HG03432 (cell line): Measurements from ENCODE around the gene WDR12.
"Not testable (repeated sequence)": the region's sequence is repeated elsewhere in the genome, so short reads cannot be mapped to it uniquely, and the experiment has no call there.

Source experiments
- ATAC-seq: cut with Tn5 transposase; IDR thresholded peaks from one replicate; pipeline ENCODE4 v1.9.1; 2021; ENCODE audit warnings: mild to moderate bottlenecking, moderate library complexity; ENCODE audit not compliant: unreplicated experiment

WDR12 gene

DNA sequence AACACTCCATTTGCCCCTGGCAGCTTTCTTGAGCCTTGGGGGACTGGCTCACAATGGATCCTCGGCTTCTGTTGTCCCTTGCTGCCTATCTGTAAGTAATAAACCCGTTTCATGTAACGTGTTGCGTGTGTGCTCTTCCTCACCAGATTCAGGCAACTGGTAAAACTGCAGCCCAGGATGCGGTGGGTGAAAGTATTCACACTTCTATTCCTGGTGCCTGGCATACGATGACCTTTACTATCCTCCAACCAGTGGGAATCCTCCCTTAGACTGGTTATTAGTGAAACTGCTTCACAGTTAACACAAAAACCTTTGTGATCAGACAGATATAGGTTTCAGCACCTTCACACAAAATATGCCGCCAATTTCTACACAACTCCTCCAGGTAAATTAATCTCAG lies 26.3 kb downstream of the WDR12 start:
- ATAC-seq, result no peak

DNA sequence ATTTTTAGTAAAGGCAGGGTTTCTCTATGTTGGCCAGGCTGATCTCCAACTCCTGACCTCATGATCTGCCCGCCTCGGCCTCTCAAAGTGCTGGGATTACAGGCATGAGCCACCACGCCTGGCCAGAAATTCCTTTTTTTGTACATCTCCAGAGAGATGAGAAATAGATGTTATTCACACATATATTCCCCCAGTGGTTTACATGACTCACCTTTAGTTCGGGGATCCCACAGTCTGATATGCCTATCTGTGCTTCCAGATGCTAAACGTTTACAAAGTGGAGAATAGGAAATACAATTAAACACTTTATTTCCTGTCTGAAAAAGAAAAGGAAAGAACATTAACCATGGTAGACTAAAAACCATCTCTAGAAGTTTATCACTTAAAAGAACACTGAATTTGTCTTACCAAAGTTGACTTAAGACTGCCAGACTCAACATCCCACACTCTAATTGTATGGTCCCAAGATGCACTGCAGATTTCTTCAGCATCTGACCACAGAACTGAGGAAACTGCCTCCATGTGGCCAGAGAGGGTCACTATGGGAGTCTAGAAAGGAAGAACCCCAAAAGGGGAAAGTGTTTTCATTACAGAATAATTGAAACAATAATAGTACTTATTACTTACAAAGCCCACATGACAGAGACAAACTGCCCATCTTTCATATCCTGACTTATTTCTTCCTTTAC lies 27.3 kb downstream of the WDR12 start:
- no peak for ATAC-seq

DNA sequence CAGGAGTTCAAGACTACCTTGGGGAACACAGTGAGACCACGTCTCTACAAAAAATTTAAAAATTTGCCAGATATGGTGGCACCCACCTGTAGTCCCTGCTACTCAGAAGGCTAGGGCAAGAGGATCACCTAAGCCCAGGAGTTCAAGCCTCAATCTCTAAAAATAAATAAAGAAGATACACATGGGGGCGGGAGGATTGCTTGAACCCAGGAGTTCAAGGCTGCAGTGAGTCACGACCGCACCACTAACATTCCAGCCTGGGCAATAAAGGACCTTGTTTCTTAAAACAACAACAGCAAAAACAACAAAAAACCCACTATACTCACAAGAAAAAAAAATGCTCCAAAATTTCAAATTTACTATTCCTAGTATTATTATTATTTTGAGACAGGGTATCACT lies 29.9 kb downstream of the WDR12 start:
- no peak for ATAC-seq

DNA sequence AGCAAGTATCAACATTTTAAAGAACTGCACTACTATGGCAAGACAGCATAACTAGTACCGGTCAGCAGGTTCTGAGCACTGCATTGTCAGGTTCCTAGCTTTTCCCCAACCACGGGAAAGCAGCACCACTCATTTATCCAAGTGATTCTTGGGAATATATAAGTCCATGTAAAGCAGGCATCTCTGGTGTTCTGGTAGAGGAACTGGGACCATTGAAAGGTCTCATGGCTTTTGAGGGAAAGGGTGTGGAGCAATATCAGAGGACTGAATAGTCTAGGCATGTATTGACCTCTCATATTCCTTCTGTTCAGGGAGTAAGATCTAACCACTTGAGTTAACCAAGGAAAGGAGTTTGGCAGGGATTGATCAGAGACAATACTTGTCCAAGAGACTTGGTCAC lies 33.8 kb downstream of the WDR12 start:
- no peak for ATAC-seq

DNA sequence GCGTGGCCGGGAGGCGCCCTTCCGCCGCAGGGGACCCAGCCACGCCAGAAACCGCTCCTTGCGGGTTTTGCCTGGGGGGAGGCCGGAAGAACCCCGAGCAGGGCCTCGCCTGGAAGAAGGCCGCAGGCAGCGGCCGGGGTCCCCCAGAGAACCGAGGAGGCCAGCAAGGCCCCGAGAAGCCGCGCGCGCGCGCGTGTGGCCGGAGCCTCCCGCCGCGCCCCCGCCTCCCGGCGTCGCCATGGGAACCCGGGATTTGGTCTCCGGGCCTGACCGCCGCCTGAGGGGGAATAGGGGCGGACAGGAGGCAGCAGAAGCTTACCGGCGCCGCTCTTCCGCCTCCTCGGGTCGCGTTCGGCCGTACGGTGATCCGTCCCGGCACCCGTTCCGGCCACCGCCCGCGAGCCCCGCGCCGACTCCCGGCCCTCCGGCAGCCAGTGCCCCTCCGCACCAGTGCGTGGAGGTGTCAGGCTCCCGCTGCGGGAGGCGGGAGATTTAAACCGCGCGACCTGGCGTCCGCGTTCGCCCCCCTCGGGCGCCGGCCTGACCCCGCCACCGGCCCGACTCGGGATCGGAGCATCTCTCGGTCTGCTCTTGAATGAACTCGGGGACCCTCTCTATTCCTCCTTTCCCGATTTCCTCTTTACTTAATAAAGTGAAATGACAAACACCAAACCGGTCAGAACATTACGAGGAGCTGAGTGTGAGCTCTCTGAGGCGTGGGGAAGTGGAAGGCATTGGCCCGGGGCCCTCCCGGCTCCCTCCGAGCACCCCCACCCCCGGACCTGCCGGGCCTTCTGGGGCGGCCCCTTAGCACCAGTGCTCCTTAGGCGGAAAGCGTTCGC lies 40.0 kb downstream of the WDR12 start, which contains the start of gene ICA1L:
TSS of gene ICA1L (minus strand) at position 467 of the 842 bp plus-strand sequence. CDS start 42,757 bp downstream, outside the sequence.
- peak; percentile 63 for ATAC-seq

DNA sequence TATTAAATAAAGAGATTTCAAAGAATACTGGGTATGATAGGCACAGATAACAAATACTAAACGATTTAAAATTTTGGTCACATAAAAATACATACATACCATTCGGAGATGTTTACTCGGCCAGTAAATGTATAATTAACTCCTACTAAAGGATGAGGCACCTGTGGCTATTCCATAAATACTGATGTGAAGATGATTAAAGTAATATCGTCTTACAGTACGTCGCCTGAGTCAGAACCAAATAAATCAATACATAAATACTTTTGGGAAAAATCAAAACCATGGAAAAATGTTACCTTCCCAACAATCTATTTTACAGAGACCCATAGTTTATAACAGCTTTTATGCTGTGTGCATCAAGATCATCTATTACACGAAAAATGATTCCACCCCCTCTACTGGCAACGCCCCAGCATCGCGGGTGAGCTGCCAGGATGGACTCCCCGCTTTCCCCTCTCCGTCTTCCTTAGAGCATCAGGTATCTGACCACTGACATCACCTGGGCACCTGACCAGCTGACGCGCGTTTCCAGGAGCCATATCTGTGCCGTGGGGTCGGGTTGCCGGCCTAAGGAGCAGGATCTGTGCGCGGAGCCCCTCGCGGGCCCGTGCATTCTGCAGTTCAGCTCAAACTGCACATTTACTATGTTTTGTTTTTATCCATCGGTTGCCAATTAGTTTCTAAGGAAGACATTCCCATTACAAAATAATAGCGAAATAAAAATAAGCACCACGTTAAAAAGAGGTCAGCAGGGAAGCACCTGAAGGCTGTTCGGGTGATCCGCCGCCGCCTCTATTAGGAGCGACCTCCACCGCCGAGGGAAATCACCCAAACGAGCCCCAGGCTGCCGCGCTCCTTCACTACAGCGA lies 40.8 kb downstream of the WDR12 start:
- ATAC-seq, result peak; percentile 86

DNA sequence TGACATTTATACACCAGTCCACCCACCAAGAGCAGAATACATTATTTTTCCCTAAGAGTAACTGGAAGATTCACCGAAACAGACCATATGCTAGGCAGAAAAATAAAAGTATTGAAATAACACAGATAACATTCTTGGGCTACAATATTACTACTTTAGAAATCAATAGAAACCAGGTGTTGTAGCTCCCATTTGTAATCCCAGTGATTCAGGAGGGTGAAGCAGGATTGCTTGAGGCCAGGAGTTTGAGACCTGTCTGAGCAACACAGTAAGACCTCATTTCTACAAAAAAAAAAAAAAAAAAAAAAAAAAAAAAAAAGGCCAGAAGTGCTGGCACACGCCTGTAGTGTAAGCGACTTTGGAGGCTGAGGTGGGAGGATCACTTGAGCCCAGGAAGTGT lies 49.5 kb downstream of the WDR12 start:
- ATAC-seq, result no peak

DNA sequence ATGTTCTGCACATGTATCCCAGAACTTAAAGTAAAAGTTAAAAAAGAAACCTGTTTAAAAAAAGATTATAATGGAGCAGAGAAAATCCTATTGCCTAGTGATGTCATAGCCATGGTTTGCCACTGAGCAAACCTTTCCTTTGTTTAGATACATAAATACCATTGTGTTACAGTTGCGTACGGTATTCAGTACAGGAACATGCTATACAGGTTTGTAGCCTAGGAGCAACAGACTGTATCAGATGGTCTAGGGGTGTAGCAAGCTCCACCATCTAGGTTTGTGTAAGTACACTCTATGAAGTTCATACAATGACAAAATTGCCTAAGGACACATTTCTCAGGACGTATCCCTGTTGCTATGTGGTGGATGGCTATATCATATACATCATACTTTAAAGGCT lies 52.9 kb downstream of the WDR12 start:
- ATAC-seq, result no peak

DNA sequence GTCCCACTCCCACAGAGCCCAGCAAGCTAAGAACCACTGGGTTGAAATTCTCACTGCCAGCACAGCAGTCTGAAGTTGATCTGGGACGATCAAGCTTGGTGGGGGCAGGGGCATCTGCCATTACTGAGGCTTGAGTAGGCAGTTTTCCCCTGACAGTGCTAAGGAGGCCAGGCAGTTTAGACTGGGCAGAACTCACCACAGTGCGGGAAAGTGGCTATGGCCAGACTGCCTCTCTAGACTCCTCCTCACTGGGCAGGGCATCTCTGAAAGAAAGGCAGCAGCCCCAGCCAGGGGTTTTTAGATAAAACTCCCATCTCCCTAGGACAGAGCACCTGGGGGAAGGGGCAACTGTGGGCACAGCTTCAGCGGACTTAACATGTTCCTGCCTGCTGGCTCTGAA lies 62.1 kb downstream of the WDR12 start:
- not testable (repeated sequence) for ATAC-seq

DNA sequence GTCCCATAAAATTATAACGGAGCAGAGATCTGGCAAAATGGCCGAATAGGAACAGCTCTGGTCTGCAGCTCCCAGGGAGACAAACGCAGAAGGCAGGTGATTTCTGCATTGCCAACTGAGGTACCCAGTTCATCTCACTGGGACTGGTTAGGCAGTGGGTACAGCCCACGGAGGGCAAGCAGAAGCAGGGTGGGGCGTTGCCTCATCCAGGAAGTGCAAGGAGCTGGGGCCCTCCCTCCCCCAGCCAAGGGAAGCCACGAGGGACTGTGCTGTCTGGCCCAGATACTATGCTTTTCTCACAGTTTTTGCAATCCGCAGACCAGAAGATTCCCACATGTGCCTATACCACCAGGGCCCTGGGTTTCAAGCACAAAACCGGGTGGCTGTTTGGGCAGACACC lies 62.7 kb downstream of the WDR12 start:
- no peak for ATAC-seq

DNA sequence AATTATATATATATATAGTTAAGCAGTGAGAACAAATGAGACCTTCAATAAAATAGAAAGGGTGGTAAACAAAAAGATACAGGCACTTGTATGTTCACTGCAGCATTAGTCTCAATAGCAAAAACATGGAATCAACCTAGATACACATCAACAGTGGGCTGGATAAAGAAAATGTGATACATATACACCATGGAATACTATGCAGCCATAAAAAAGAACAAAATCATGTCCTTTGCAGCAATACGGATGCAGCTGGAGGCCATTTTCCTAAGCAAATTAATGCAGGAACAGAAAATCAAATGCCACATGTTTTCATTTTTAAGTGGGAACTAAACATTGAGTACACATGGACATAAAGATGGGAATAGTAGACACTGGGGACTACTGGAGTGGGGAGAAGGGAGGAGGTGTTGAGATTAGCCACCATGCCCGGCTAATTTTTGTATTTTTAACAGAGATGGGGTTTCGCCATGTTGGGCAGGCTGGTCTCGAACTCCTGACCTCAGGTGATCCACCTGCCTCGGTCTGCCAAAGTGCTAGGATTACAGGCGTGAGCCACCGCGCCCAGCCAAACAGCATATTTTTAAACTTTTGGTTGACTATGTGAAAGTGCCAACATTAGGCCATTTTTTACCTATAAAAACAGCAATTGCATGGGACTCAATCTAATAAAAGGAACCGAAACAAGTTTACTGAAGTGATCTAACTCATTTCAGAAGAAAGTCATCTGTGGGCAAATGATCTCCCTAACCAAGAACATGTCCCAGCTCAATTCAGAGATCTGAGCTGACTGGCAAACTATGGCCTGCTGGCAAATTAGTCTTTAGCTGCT lies 63.6 kb downstream of the WDR12 start:
- ATAC-seq, result peak; percentile 88

DNA sequence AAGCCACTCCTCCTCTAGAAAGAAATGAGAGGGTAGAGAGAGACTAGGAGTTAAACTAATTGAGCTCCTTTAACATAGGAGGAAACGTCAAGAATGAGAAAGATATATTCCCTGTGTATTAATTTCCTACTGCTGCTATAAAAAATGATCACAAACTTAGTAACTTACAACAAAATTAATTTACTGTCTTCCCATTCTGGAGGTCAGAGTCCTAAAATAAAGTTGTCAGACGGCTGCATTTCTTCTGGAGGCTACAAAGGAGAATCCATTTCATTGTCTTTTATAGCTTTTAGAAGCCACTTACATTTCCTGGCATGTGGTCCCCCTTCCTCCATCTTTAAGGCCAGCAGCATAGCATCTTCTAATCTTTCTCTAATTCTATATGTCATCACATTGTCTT lies 66.8 kb downstream of the WDR12 start:
- no peak for ATAC-seq

DNA sequence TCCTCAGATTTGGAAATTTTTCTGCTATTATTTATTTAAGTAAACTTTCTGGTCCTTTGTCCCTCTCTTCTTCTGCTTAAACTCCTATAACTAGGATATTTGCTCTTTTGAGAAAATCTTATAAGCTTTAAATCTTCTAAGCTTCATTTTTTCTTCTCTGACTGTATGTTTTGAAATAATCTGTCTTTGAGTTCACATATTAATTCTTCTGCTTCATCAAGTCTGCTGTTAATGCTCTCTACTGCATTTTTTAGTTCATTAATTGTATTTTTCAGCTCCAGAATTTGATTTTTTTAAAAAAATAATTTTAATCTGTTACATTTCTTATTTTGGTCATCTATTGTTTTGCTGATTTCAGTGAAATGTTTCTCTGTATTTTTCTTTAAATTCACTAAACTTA lies 68.8 kb downstream of the WDR12 start:
- no peak for ATAC-seq

DNA sequence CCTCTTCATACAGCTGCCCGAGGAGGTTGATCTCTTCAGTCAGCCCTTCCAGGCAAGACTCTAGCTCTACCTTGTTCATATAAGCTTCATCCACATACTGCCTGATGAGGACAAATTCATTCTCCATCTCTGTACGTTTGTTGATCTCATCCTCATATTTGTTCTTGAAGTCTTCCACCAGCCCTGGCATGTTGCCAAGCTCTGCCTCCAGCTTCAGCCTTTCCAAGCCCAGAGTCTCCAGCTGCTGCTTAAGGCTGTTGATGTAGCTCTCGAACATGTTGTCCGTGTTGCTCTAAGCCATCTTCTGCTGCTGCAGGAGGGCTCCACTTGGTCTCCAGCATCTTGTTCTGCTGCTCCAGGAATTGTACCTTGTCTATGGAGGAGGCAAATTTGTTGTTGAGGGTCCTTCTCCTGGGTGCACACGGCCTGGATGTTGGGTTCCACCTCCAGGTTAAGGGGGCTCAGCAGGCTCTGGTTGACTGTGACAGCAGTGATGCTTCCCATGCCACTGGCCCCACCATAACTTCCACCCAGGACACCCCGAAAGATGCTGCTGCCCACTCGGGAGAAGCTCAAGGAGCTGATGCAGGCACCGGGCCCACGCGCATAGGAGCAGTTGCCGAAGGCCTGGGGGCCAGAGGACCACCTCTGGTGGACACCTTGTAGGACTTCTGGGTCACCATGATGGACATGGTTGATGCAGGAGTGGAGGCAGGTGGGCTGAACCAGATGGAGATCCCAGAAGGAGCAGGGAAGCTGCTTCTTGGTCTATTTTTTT lies 70.2 kb downstream of the WDR12 start:
- no peak for ATAC-seq

DNA sequence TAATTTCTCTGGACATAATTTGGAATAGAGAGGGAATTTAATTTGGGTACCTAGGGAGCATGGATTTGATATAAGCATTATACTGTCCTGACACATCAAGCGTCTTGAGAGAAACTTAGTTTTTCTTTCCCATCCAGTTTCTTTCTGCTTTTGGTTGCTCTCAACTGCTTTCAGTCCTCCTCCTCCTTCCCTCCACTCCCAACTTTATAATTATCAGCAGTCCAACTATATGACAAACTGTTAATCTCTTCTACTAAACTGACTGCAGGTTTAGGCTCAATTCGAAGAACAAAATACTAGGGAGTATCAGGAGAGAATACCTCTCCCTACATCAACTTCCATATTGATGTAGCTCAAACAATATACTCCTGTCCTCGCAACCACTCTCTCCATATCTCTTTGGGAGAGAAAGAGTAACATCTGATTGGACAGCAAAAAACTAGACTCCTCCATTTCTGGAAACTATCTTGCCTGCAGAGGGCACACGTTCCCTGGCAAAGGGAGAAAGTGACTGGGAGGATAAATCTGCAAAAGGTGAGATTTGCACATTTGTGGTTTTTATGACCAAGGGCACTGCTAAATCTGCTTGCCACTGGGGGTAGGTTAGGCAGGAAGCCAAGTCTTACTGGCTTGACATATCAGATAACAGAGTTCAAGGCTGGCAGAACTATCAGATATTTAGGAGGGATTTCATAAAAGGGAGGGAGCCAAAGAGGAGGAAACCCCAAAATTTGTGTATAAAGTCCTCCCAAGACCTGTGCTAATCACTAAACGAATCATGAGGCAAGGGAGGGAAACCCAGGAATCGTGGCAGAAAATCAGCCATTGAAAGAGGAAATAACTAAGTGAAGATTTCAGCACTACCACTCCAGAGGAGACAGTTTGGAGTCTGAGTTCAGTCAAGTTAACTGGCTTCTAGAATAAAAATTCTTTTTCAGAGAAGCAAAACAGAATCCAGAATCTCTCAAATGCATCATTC lies 79.9 kb downstream of the WDR12 start:
- ATAC-seq, result peak; percentile 67

DNA sequence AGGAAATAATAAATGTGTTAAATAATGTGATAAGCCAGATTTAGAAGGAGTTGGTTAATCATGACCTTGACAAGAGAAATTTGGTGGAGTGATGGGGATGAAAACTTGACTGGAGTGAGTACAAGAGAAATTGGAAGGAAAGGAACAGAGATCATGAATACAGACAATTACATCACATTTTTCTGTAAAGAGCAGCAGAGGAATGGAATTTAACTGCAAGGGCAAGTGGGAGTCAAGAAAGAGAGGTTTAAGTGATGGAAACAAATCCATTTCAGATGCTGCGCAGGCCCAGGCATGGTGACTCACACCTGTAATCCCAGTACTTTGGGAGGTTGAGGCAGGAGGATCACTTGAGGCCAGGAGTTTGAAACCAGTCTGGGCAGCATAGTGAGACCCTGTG lies 86.6 kb downstream of the WDR12 start:
- ATAC-seq, result no peak
